ENCODE measurements around the gene PTRH2. TPM values are rescaled to one million over a fixed set of nuclear protein-coding genes. Genes with fewer than 3 reads are reported as not detected.
A peak's percentile ranks its signal among the peaks of the same experiment; 100 is the strongest.

Gene PTRH2
- total and polyA plus RNA-seq, 2 donors (not counting 3 experiments of a cell fraction or from before 2014, with no cell fraction given), result 40.1 to 46.7 TPM

GRCh38 chr17:59652119-59652518, 55.1 kb downstream of the PTRH2 start:
- TF ChIP-seq POLR2A (IDR thresholded peaks at IDR 0.05; ENCODE audit: low read depth, low read length) (no peak), GATA2 (IDR thresholded peaks at IDR 0.05; ENCODE audit: insufficient read depth, insufficient read length, low read depth, low read length) (no peak), FOS (IDR thresholded peaks at IDR 0.05; ENCODE audit: borderline replicate concordance, insufficient read depth, low read length) (peak; percentile 16)
- H3K36me3 ChIP-seq (ENCODE audit: control insufficient read depth in 2 of 2, extremely low read depth in 1 of 2, insufficient read depth in 2 of 2, low read length in 2 of 2), result peaks cover 15 to 56% of the 10 kb centered on the region in 2 experiments
- no peak for DNase-seq (ENCODE audit: low read depth, low spot score)

DNA sequence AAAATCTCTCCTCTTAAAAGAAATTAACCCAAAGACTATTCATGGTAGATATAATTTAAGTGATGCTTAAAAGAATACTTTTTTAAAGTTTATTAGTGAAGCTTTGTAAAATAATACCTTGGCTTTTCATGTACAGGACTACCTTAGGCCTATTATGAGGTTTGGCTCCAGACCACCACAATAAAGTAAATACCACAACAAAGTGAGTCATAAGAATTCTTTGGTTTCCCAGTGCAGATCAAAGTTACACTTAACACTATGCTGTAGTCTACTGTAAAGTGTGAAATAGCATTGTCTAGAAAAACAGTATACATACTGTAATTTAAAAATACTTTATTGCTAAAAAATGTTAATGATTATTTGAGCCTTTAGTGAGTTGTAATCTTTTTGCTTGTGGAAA, 55.9 kb downstream of the PTRH2 start:
- Histone ChIP-seq H2AFZ (ENCODE audit: low read depth, low read length) (no peak overlapping the region), H3K4me3 (replicated peaks in 1 of 3; ENCODE audit: insufficient read depth in 1 of 3, low read depth in 1 of 3, low read length in 3 of 3) (no peak overlapping the region), H3K79me2 (ENCODE audit: control insufficient read depth, insufficient read depth, low read length) (peaks cover 72% of the 10 kb centered on the region), H4K20me1 (replicated peaks; ENCODE audit: control insufficient read depth, extremely low read depth, insufficient read depth, low read length) (no peaks in the 10 kb centered on the region), H3K27ac (ENCODE audit: insufficient read depth, low read depth, low read length) (no peak overlapping the region), H3K27me3 (ENCODE audit: control insufficient read depth in 2 of 2, insufficient read depth in 2 of 2, low read length in 2 of 2) (no peaks in the 10 kb centered on the region), H3K9ac (replicated peaks; ENCODE audit: extremely low read depth, insufficient read depth, low read length) (no peak overlapping the region), H3K4me2 (ENCODE audit: insufficient read depth, low read length) (no peak overlapping the region), H3K36me3 (ENCODE audit: control insufficient read depth in 2 of 2, extremely low read depth in 1 of 2, insufficient read depth in 2 of 2, low read length in 2 of 2) (peaks cover 15 to 52% of the 10 kb centered on the region in 2 experiments), H3K9me3 (replicated peaks; ENCODE audit: control insufficient read depth, insufficient read depth, low read length) (no peaks in the 10 kb centered on the region), H3K9me1 (replicated peaks; ENCODE audit: control insufficient read depth, extremely low read depth, insufficient read depth, low read length) (no peaks in the 10 kb centered on the region), H3K4me1 (ENCODE audit: control insufficient read depth, extremely low read depth, insufficient read depth, low read length) (peaks cover 8% of the 10 kb centered on the region)
- intact Hi-C loops (cut with micrococcal nuclease) (no loop called here), dilution Hi-C loops (cut with MboI; ENCODE audit: extremely low pct_ligation_motif_present, low sequenced_read_pairs) (no loop called here)
- BruUV-seq (replicated peaks), result no TSS peak
- TF ChIP-seq JUN (IDR thresholded peaks at IDR 0.05; ENCODE audit: borderline replicate concordance, insufficient read depth, insufficient read length, low read depth) (no peak), FOS (IDR thresholded peaks at IDR 0.05; ENCODE audit: borderline replicate concordance, insufficient read depth, low read length) (peak; percentile 30)
- TF ChIP-seq, protein P1, sequence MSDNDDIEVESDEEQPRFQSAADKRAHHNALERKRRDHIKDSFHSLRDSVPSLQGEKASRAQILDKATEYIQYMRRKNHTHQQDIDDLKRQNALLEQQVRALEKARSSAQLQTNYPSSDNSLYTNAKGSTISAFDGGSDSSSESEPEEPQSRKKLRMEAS (IDR thresholded peaks at IDR 0.05; ENCODE audit: insufficient read depth, insufficient read length), result no peak
- TF ChIP-seq, protein P2, sequence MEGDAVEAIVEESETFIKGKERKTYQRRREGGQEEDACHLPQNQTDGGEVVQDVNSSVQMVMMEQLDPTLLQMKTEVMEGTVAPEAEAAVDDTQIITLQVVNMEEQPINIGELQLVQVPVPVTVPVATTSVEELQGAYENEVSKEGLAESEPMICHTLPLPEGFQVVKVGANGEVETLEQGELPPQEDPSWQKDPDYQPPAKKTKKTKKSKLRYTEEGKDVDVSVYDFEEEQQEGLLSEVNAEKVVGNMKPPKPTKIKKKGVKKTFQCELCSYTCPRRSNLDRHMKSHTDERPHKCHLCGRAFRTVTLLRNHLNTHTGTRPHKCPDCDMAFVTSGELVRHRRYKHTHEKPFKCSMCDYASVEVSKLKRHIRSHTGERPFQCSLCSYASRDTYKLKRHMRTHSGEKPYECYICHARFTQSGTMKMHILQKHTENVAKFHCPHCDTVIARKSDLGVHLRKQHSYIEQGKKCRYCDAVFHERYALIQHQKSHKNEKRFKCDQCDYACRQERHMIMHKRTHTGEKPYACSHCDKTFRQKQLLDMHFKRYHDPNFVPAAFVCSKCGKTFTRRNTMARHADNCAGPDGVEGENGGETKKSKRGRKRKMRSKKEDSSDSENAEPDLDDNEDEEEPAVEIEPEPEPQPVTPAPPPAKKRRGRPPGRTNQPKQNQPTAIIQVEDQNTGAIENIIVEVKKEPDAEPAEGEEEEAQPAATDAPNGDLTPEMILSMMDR (IDR thresholded peaks at IDR 0.05; ENCODE audit: extremely low read depth in 1 of 2, insufficient read depth in 1 of 2, low read depth in 1 of 2, low read length in 2 of 2), result no peak
- FAIRE-seq (no peak), DNase-seq (ENCODE audit: low read depth, low spot score) (no peak)
- ChIA-PET CTCF (no interaction called here), POLR2A (interaction anchor here (0.6 kb wide), 1 partner anchor 217 kb away, joined by 8 read pairs; no protein-coding TSS in a partner anchor)

More at GRCh38 chr17:59652119-59652518, 55.1 kb downstream of the PTRH2 start:
- no TSS peak for BruUV-seq (replicated peaks)
- Histone ChIP-seq H4K20me1 (replicated peaks; ENCODE audit: control insufficient read depth, extremely low read depth, insufficient read depth, low read length) (no peaks in the 10 kb centered on the region), H3K9me3 (replicated peaks; ENCODE audit: control insufficient read depth, insufficient read depth, low read length) (no peaks in the 10 kb centered on the region), H3K4me1 (ENCODE audit: control insufficient read depth, extremely low read depth, insufficient read depth, low read length) (peaks cover 8% of the 10 kb centered on the region), H3K27ac (ENCODE audit: insufficient read depth, low read depth, low read length) (no peak overlapping the region), H2AFZ (ENCODE audit: low read depth, low read length) (no peak overlapping the region), H3K9me1 (replicated peaks; ENCODE audit: control insufficient read depth, extremely low read depth, insufficient read depth, low read length) (no peaks in the 10 kb centered on the region), H3K27me3 (ENCODE audit: control insufficient read depth in 2 of 2, insufficient read depth in 2 of 2, low read length in 2 of 2) (no peaks in the 10 kb centered on the region), H3K4me3 (replicated peaks in 1 of 3; ENCODE audit: insufficient read depth in 1 of 3, low read depth in 1 of 3, low read length in 3 of 3) (no peak overlapping the region), H3K79me2 (ENCODE audit: control insufficient read depth, insufficient read depth, low read length) (peaks cover 67% of the 10 kb centered on the region), H3K4me2 (ENCODE audit: insufficient read depth, low read length) (no peak overlapping the region), H3K9ac (replicated peaks; ENCODE audit: extremely low read depth, insufficient read depth, low read length) (no peak overlapping the region)
- intact Hi-C loops (cut with micrococcal nuclease), result no loop called here
- ChIA-PET POLR2A (no interaction called here), CTCF (no interaction called here)
- dilution Hi-C loops (cut with MboI; ENCODE audit: extremely low pct_ligation_motif_present, low sequenced_read_pairs), result no loop called here
- no peak for FAIRE-seq

Measured in endothelial cell of umbilical vein (primary cell).